CD4-positive, alpha-beta T cell (primary cell): ENCODE measurements around the gene CHAF1A. TPM values are rescaled to one million over a fixed set of nuclear protein-coding genes. Genes with fewer than 3 reads are reported as not detected.

Experiments
- ATAC-seq: fragments of 200-7000 bp; cut with Tn5 transposase; one replicate; pipeline ENCODE4 v1.10.0; 2022; ENCODE audit warnings: mild to moderate bottlenecking; ENCODE audit not compliant: poor library complexity
- CTCF ChIA-PET: fragments of 350-600 bp; sonication (Branson Sonifier 250); formaldehyde crosslinking; loops from one replicate; lab custom pipeline; 2021; ENCODE audit warnings: antibody characterized with exemption, inconsistent platforms; lab: Charles Lee
- POLR2A ChIA-PET: fragments of 350-600 bp; sonication (Branson Sonifier 250); formaldehyde crosslinking; loops from one replicate; lab custom pipeline; 2021; ENCODE audit warnings: antibody characterized with exemption, inconsistent platforms; lab: Charles Lee
- DNase-seq, 14 experiments: peaks; one replicate each; pipeline ENCODE4 v3.0.0-alpha.2; 2013 to 2020; ENCODE audit warnings: mixed read lengths in 2 of 14
- H3K27ac ChIP-seq, 2 donors: one replicate each; pipeline versions ENCODE4 v1.5.1 to v1.7.0; 2013; ENCODE audit warnings: low read length in 2 of 2, low read depth in 1 of 2, mild to moderate bottlenecking in 1 of 2
- H3K27me3 ChIP-seq, 2 experiments: 1 replicate in 1 of 2; 2 replicates in 1 of 2; pipeline versions ENCODE4 v1.6.1 to v1.7.0; 2013; ENCODE audit warnings: low read length in 2 of 2, control low read depth in 1 of 2, mild to moderate bottlenecking in 1 of 2, moderate library complexity in 1 of 2; ENCODE audit not compliant: insufficient read depth in 2 of 2, control insufficient read depth in 1 of 2
- H3K36me3 ChIP-seq: one replicate; pipeline ENCODE4 v1.6.1; 2013; ENCODE audit warnings: low read length, control low read depth; ENCODE audit not compliant: insufficient read depth
- H3K4me1 ChIP-seq: one replicate; pipeline ENCODE4 v1.6.1; 2013; ENCODE audit warnings: low read length, control low read depth; ENCODE audit not compliant: insufficient read depth
- H3K4me3 ChIP-seq: one replicate; pipeline ENCODE4 v1.5.1; 2013; ENCODE audit warnings: mild to moderate bottlenecking, low read length, moderate library complexity
- H3K9me3 ChIP-seq, 2 experiments: 1 replicate in 1 of 2; 2 replicates in 1 of 2; pipeline versions ENCODE4 v1.6.1 to v1.7.0; 2013; ENCODE audit warnings: low read length in 2 of 2, mild to moderate bottlenecking in 2 of 2, control low read depth in 1 of 2, moderate library complexity in 1 of 2; ENCODE audit not compliant: control insufficient read depth in 1 of 2, insufficient read depth in 1 of 2
- H3K27ac Mint-ChIP-seq: one replicate; pipeline ENCODE4 v1.8.0; 2020; ENCODE audit warnings: mixed read lengths
- H3K27me3 Mint-ChIP-seq: one replicate; pipeline ENCODE4 v1.8.0; 2021; ENCODE audit warnings: mixed read lengths
- H3K36me3 Mint-ChIP-seq: one replicate; pipeline ENCODE4 v1.8.0; 2021; ENCODE audit warnings: low read depth, mixed read lengths
- H3K4me1 Mint-ChIP-seq: one replicate; pipeline ENCODE4 v1.8.0; 2021; ENCODE audit warnings: low read depth, mixed read lengths
- H3K4me3 Mint-ChIP-seq: one replicate; pipeline ENCODE4 v1.8.0; 2020; ENCODE audit warnings: mild to moderate bottlenecking, mixed read lengths
- H3K9me3 Mint-ChIP-seq: one replicate; pipeline ENCODE4 v1.8.0; 2020; ENCODE audit warnings: mixed read lengths
- CTCF ChIP-seq: fragments of 200-600 bp; IDR thresholded peaks from one replicate; pipeline ENCODE4 v1.8.0; 2022; ENCODE audit warnings: antibody characterized with exemption, mild to moderate bottlenecking
- intact Hi-C, 2 experiments: fragments of 100-400 bp; cut with DNase I in 1 of 2; cut with micrococcal nuclease in 1 of 2; formaldehyde crosslinking; loops; one replicate each; pipeline versions ENCODE4 v1.15.1 to v1.9.0; 2023 to 2025; cut with DNase I, micrococcal nuclease
- total RNA-seq, 174 experiments: library from RNA in 2 of 174; stranded (reverse) in 2 of 174; gene quantifications; one replicate each; pipeline ENCODE4 v1.2.3 and lab custom pipeline; 2021 to 2026

The CHAF1A gene
- total RNA-seq, 2 experiments from 2014 or later = 27.5 to 27.8 TPM

- TF ChIP-seq CTCF = no peak
- peaks cover 27% of the 10 kb centered on the region for H3K4me1 Mint-ChIP-seq
- no peaks in the 10 kb centered on the region for H3K27me3 ChIP-seq
- intact Hi-C loops = loop anchor here in 1 of 2 experiments (5.0 kb wide), 1 partner anchor 1107 kb away; no protein-coding TSS in a partner anchor
- POLR2A ChIA-PET = interaction anchor here (1.6 kb wide), 1 partner anchor 11 kb away, joined by 4 read pairs; the partner anchor contains the start of gene SH3GL1
- CTCF ChIA-PET = interaction anchor here (0.8 kb wide), 1 partner anchor 11 kb away, joined by 3 read pairs; the partner anchor contains the start of gene SH3GL1
- no peaks in the 10 kb centered on the region for H3K9me3 ChIP-seq
- H3K27ac ChIP-seq = no peak overlapping the region
- H3K36me3 ChIP-seq = peaks cover 41% of the 10 kb centered on the region
- no peaks in the 10 kb centered on the region for H3K27me3 Mint-ChIP-seq
- no peak overlapping the region for H3K4me3 ChIP-seq
- H3K4me3 Mint-ChIP-seq = no peak overlapping the region
- DNase-seq (no peak), ATAC-seq (no peak)
- H3K4me1 ChIP-seq = peaks cover 45% of the 10 kb centered on the region
- no peaks in the 10 kb centered on the region for H3K9me3 Mint-ChIP-seq
- peak overlapping the region; percentile 65 for H3K27ac Mint-ChIP-seq
- peaks cover 23% of the 10 kb centered on the region for H3K36me3 Mint-ChIP-seq
Observed at GRCh38 chr19:4389064-4389375, 13.4 kb upstream of the CHAF1A start.

GRCh38 chr19:4389511-4390016 lies 12.9 kb upstream of the CHAF1A start:
- no peak for TF ChIP-seq CTCF
- no peaks in the 10 kb centered on the region for H3K27me3 Mint-ChIP-seq
- H3K36me3 Mint-ChIP-seq = peaks cover 29% of the 10 kb centered on the region
- H3K4me3 Mint-ChIP-seq = no peak overlapping the region
- H3K27me3 ChIP-seq = no peaks in the 10 kb centered on the region
- DNase-seq (no peak), ATAC-seq (no peak)
- H3K4me1 ChIP-seq = peaks cover 50% of the 10 kb centered on the region
- H3K36me3 ChIP-seq = peaks cover 41% of the 10 kb centered on the region
- no peaks in the 10 kb centered on the region for H3K9me3 ChIP-seq
- H3K27ac Mint-ChIP-seq = peak overlapping the region; percentile 68
- intact Hi-C loops = loop anchor here in 1 of 2 experiments (2.0 to 5.0 kb wide), 2 partner anchors 15 to 1107 kb away; no protein-coding TSS in a partner anchor
- ChIA-PET CTCF (interaction anchor here (0.8 kb wide), 1 partner anchor 11 kb away, joined by 3 read pairs; the partner anchor contains the start of gene SH3GL1), POLR2A (interaction anchor here (1.6 kb wide), 1 partner anchor 11 kb away, joined by 4 read pairs; the partner anchor contains the start of gene SH3GL1)
- no peak overlapping the region for H3K27ac ChIP-seq
- H3K9me3 Mint-ChIP-seq = no peaks in the 10 kb centered on the region
- H3K4me3 ChIP-seq = no peak overlapping the region
- peaks cover 33% of the 10 kb centered on the region for H3K4me1 Mint-ChIP-seq

GRCh38 chr19:4390017-4390566 lies 12.3 kb upstream of the CHAF1A start:
- H3K27ac Mint-ChIP-seq = peak overlapping the region; percentile 68
- ATAC-seq (no peak), DNase-seq (no peak)
- peaks cover 55% of the 10 kb centered on the region for H3K4me1 ChIP-seq
- POLR2A ChIA-PET = no interaction called here
- H3K9me3 Mint-ChIP-seq = no peaks in the 10 kb centered on the region
- H3K27ac ChIP-seq = no peak overlapping the region
- TF ChIP-seq CTCF = no peak
- peaks cover 34% of the 10 kb centered on the region for H3K36me3 Mint-ChIP-seq
- H3K9me3 ChIP-seq = no peaks in the 10 kb centered on the region
- peaks cover 44% of the 10 kb centered on the region for H3K36me3 ChIP-seq
- CTCF ChIA-PET = interaction anchor here (1.2 kb wide), 1 partner anchor 10 kb away, joined by 5 read pairs; the partner anchor contains the start of gene SH3GL1
- peaks cover 38% of the 10 kb centered on the region for H3K4me1 Mint-ChIP-seq
- intact Hi-C loops = loop anchor here in 1 of 2 experiments (2.0 kb wide), 1 partner anchor 15 kb away; no protein-coding TSS in a partner anchor
- no peaks in the 10 kb centered on the region for H3K27me3 Mint-ChIP-seq
- H3K4me3 Mint-ChIP-seq = peak overlapping the region; percentile 16
- H3K4me3 ChIP-seq = no peak overlapping the region
- no peaks in the 10 kb centered on the region for H3K27me3 ChIP-seq
